ENCODE data around the gene HSPG2.
A peak's percentile ranks its signal among the peaks of the same experiment; 100 is the strongest.
"Not testable (repeated sequence)": the region's sequence is repeated elsewhere in the genome, so short reads cannot be mapped to it uniquely, and the experiment has no call there.

The HSPG2 gene

GRCh38 chr1:21955501-21956281, 18.6 kb upstream of the HSPG2 start:
- DNase-seq (ENCODE audit: low read depth, low spot score), result no peak

- no peak for DNase-seq (ENCODE audit: low read depth, low spot score)
Observed at GRCh38 chr1:21955058-21955457, 17.9 kb upstream of the HSPG2 start.

DNA sequence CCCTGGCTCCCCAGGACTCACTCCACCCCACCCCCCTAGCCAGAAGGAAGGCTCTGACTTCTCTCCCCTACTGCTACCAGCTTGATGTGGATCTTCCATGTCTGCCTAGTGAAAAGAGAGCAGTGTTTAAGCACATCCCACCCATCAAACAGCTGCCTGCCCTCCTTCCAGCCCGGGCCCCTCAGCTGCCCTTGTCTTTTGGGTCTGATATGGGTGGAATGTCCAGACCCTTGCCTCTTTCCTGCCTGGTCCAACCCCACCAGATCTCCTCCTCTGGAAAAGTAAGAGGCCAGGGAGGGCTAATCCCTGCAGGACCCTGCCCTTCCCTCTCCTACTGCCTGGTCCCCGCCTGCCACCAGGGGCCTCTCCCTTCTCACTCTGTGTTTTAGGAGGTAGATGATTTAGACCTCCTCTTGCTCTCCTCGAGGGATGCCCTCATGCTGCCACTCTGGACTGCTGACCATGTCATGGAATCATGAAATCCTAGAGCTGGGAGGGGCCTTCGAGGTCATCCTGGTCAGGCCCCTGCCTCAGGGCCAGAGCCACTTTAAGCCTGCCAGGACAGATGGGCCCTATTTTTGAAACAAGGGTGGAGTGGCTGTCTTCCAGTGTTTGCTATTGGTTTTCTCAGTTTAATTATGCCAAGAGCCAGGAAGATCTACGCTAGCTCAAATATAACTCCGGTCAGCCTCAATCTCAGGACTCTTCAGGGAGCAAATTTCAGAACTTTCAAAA, 15.8 kb upstream of the HSPG2 start:
- no peak for DNase-seq (ENCODE audit: low read depth, low spot score)

DNA sequence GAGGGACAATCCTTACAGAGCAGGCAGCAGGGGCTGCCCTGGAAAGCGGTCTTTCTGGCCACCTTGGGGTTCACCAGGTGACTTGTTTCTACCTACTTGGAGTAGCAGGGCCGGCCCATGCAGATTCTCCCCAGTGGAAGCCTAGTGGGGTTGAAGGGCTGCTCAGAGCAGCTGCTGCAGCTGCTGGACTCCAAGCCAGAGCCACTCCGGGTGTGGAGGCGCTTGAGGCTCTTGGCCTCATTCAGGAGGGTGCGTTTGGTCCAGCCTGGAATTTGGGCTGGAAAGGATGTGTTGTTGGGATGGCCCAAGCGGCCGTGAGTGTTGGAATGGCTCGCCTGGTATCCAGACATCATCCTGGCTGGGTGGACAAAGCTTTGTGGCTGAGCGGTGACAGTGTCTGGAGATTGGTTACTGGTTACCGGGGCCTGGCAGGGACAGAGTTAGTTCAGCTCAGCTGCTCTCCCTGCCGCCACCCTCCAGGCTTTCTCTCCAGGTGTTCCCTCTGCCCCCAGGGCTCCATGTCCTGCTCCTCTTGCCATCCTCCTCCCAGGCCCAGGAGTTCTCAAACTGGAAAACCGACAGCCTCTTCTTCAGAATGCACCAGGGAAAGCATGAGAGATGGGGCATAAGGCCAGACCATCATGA, 14.2 kb upstream of the HSPG2 start:
- DNase-seq (ENCODE audit: low read depth, low spot score), result no peak

DNA sequence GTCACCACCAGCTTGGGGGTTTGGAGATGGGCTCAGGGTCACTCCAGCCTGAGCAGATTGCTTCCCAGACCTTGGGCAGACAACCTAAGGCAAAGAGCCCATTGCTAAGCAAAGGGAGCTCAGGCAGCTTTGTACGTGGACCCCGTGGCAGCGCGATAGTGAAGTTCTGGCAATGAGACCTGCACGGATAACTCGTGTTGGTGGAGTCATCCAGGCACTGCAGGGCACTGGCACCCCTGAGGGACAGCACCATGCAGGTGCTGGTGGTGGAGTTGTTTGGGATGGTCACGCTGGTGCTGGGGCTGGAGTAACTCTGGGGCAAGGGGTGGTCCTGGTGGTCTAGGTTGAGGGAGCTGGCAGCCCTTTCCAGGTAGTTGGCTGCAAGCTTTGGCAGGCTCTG, 13.6 kb upstream of the HSPG2 start:
- DNase-seq (ENCODE audit: low read depth, low spot score), result no peak

- DNase-seq (ENCODE audit: low read depth, low spot score), result no peak
Observed at GRCh38 chr1:21946836-21947587, 9.9 kb upstream of the HSPG2 start.

- no peak for DNase-seq (ENCODE audit: low read depth, low spot score)
Observed at GRCh38 chr1:21944733-21945073, 7.6 kb upstream of the HSPG2 start.

DNA sequence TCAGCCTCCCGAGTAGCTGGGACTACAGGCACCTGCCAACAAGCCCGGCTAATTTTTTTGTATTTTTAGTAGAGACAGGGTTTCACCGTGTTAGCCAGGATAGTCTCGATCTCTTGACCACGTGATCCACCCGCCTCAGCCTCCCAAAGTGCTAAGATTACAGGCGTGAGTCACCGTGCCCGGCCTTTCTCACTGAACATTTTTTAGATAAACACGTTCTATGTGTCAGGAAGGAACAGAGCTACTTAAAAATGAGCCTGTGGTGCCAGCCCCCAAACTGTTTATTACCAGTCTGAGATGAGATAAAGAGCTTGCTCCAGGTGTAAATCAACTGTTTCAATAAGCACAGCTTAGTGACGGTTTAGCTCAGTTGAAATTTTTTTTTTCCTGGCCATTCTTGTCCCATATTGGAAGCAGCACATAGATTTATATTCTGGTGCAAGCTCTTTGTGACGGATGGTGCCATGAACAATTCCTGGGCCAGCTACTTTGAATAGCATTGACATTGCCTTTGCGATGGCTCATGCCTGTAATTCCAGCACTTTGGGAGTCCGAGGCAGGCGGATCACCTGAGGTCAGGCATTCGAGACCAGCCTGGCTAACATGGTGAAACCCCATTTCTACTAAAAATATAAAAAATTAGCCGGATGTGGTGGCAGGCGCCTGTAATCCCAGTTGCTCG, 6.0 kb upstream of the HSPG2 start:
- DNase-seq (ENCODE audit: low read depth, low spot score), result not testable (repeated sequence)

DNA sequence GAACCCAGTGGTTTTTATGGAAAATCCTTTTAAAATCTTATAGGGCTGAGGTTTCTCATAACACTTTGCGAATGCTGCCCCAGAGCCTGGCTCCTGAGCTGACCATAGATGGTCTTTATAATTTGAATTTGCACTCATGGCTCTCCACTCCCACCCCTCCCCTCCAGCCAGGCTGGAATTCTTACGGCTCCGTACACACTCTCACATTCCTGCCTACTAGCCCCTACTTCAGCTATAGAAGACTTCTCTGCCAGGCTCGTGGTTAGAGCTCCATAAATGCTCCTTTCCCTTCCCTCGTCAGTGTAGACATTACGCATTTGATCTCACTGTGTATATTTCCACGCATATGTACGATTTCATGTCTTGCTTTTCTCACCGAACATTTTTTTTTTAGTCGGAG, 5.4 kb upstream of the HSPG2 start:
- no peak for DNase-seq (ENCODE audit: low read depth, low spot score)

- DNase-seq (ENCODE audit: low read depth, low spot score), result no peak
Observed at GRCh38 chr1:21941370-21941769, 4.3 kb upstream of the HSPG2 start.

DNA sequence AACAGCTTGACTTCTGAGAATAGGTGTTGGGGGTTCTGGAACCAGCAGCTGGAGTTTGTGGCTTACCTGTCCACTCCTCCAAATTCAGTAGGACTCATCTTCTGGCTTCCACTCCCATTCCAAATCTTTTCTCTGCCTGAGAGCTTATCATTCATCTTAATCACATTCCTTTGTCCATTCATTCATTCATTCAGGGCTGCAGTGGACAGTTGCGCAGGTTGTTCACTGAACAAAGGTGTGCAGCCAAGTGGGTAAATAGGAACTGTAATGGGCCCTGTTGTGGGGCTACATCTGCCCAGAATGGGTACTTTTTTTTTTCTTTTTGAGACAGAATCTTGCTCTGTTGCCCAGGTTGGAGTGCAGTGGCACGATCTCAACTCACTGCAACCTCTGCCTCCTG, 3.4 kb upstream of the HSPG2 start:
- no peak for DNase-seq (ENCODE audit: low read depth, low spot score)

GRCh38 chr1:21939650-21940374, 2.7 kb upstream of the HSPG2 start:
- DNase-seq (ENCODE audit: low read depth, low spot score), result peak; percentile 73

- DNase-seq (ENCODE audit: low read depth, low spot score), result no peak
Observed at GRCh38 chr1:21938732-21939538, 1.8 kb upstream of the HSPG2 start.

GRCh38 chr1:21937372-21938121, 437 bp upstream of the HSPG2 start:
- DNase-seq (ENCODE audit: low read depth, low spot score), result peak; percentile 60

- DNase-seq (ENCODE audit: low read depth, low spot score), result no peak
Observed at GRCh38 chr1:21936366-21937031, 611 bp downstream of the HSPG2 start.

- DNase-seq (ENCODE audit: low read depth, low spot score), result no peak
Observed at GRCh38 chr1:21935891-21936365, 1.2 kb downstream of the HSPG2 start.

GRCh38 chr1:21935393-21935804, 1.7 kb downstream of the HSPG2 start:
- no peak for DNase-seq (ENCODE audit: low read depth, low spot score)
